ENCODE measurements around the gene PPP1R3G.

DNA sequence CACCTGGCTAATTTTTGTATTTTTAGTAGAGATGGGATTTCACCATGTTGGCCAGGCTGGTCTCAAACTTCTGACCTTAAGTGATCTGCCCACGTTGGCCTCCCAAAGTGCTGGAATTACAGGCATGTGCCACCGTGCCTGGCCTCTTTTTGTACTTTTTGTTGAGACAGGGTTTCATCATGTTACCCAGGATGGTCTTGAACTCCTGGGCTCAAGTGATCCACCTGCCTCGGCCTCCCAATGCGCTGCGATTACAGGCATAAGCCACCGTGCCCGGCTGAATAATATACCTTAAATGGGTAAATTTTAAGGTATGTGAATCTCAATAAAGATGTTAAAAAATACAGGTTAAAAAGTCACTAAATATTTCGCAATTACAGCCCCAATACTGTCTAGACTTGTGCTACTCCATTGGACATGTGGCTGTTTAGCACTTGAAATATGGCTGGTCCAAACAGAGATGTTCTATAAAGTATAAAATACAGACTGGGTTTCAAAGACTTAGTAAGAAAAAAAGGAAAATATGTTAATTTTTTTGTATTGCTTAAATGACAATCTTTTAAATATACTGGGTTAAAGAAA, 42.1 kb downstream of the PPP1R3G start:
- TF ChIP-seq, protein P1, sequence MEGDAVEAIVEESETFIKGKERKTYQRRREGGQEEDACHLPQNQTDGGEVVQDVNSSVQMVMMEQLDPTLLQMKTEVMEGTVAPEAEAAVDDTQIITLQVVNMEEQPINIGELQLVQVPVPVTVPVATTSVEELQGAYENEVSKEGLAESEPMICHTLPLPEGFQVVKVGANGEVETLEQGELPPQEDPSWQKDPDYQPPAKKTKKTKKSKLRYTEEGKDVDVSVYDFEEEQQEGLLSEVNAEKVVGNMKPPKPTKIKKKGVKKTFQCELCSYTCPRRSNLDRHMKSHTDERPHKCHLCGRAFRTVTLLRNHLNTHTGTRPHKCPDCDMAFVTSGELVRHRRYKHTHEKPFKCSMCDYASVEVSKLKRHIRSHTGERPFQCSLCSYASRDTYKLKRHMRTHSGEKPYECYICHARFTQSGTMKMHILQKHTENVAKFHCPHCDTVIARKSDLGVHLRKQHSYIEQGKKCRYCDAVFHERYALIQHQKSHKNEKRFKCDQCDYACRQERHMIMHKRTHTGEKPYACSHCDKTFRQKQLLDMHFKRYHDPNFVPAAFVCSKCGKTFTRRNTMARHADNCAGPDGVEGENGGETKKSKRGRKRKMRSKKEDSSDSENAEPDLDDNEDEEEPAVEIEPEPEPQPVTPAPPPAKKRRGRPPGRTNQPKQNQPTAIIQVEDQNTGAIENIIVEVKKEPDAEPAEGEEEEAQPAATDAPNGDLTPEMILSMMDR (IDR thresholded peaks at IDR 0.05): no peak
- no peak for TF ChIP-seq POLR2A (IDR thresholded peaks at IDR 0.05)

Data from heart left ventricle (tissue), 13 donors.